NT2/D1 (cell line): ENCODE results near the gene FITM1.

Experiments
- SUZ12 ChIP-seq: IDR thresholded peaks from 2 replicates; pipeline ENCODE4 v1.6.1; 2011; ENCODE audit not compliant: insufficient read length, insufficient read depth; ENCODE audit errors: extremely low read depth
- YY1 ChIP-seq: IDR thresholded peaks from 2 replicates; pipeline ENCODE4 v1.6.1; 2011; ENCODE audit not compliant: insufficient read length, insufficient read depth

GRCh38 chr14:24080888-24081738, 49.3 kb upstream of the FITM1 start:
- TF ChIP-seq SUZ12 (no peak), YY1 (no peak)
